ENCODE results near the gene ABITRAM.

DNA sequence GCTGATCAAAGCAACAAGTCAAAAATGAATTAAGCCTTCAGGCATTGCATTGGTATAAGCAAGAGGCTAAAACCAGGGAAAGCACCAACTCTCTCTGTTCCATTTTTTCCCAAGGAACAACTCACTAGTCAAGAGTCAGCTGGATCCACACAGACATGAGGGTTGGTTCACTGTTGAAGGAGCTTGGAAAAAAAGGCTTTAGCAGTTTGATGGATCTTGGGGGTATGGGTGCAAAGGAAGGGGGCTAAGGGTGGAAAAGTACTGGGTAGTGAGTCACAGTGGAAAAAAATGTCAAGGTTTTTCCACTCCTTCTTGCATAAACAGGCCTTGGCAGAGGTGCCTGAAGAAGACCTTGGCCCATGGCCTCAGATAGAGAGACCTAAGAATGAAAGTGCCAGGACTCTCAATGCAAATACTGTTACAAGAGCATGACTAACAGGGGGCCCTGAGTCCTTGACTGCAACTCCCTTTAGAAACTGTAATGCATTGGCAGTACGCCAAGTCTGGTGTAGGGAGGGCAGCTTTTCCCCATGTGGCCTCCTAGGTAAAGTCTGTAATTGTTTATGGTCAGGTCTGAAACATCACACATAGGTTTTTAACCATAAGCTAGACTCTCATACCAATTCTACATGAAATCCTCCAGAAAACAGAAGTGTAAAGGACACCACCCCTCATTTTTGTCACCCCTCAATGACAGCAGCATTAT, 48.4 kb upstream of the ABITRAM start:
- 0 out of 2 replicates have a peak, but pooled peaks have one; percentile 62 for TF ChIP-seq SIN3A (IDR thresholded peaks at IDR 0.05; ENCODE audit: borderline replicate concordance, low read depth, low read length)
- TF ChIP-seq POLR2AphosphoS5 (IDR thresholded peaks at IDR 0.05; ENCODE audit: low read depth, low read length) = peak; percentile 96
- TF ChIP-seq GABPA (IDR thresholded peaks at IDR 0.05; ENCODE audit: low read depth, low read length) = no peak
- peak; percentile 56; the same call in 1 of the 2 replicates for TF ChIP-seq GABPA (CRISPR knock-in tag; IDR thresholded peaks at IDR 0.05; ENCODE audit: low read depth)
- TF ChIP-seq, protein P1, sequence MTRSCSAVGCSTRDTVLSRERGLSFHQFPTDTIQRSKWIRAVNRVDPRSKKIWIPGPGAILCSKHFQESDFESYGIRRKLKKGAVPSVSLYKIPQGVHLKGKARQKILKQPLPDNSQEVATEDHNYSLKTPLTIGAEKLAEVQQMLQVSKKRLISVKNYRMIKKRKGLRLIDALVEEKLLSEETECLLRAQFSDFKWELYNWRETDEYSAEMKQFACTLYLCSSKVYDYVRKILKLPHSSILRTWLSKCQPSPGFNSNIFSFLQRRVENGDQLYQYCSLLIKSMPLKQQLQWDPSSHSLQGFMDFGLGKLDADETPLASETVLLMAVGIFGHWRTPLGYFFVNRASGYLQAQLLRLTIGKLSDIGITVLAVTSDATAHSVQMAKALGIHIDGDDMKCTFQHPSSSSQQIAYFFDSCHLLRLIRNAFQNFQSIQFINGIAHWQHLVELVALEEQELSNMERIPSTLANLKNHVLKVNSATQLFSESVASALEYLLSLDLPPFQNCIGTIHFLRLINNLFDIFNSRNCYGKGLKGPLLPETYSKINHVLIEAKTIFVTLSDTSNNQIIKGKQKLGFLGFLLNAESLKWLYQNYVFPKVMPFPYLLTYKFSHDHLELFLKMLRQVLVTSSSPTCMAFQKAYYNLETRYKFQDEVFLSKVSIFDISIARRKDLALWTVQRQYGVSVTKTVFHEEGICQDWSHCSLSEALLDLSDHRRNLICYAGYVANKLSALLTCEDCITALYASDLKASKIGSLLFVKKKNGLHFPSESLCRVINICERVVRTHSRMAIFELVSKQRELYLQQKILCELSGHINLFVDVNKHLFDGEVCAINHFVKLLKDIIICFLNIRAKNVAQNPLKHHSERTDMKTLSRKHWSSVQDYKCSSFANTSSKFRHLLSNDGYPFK (CRISPR knock-in tag; IDR thresholded peaks at IDR 0.05; ENCODE audit: borderline replicate concordance) = no peak
- TF ChIP-seq ZSCAN31 (CRISPR knock-in tag; IDR thresholded peaks at IDR 0.05; ENCODE audit: low read depth) = peak; percentile 84; the same call in 1 of the 2 replicates
- 0 out of 2 replicates have a peak, but pooled peaks have one; percentile 69 for TF ChIP-seq BRCA1 (CRISPR knock-in tag; IDR thresholded peaks at IDR 0.05)
- TF ChIP-seq, protein P2, sequence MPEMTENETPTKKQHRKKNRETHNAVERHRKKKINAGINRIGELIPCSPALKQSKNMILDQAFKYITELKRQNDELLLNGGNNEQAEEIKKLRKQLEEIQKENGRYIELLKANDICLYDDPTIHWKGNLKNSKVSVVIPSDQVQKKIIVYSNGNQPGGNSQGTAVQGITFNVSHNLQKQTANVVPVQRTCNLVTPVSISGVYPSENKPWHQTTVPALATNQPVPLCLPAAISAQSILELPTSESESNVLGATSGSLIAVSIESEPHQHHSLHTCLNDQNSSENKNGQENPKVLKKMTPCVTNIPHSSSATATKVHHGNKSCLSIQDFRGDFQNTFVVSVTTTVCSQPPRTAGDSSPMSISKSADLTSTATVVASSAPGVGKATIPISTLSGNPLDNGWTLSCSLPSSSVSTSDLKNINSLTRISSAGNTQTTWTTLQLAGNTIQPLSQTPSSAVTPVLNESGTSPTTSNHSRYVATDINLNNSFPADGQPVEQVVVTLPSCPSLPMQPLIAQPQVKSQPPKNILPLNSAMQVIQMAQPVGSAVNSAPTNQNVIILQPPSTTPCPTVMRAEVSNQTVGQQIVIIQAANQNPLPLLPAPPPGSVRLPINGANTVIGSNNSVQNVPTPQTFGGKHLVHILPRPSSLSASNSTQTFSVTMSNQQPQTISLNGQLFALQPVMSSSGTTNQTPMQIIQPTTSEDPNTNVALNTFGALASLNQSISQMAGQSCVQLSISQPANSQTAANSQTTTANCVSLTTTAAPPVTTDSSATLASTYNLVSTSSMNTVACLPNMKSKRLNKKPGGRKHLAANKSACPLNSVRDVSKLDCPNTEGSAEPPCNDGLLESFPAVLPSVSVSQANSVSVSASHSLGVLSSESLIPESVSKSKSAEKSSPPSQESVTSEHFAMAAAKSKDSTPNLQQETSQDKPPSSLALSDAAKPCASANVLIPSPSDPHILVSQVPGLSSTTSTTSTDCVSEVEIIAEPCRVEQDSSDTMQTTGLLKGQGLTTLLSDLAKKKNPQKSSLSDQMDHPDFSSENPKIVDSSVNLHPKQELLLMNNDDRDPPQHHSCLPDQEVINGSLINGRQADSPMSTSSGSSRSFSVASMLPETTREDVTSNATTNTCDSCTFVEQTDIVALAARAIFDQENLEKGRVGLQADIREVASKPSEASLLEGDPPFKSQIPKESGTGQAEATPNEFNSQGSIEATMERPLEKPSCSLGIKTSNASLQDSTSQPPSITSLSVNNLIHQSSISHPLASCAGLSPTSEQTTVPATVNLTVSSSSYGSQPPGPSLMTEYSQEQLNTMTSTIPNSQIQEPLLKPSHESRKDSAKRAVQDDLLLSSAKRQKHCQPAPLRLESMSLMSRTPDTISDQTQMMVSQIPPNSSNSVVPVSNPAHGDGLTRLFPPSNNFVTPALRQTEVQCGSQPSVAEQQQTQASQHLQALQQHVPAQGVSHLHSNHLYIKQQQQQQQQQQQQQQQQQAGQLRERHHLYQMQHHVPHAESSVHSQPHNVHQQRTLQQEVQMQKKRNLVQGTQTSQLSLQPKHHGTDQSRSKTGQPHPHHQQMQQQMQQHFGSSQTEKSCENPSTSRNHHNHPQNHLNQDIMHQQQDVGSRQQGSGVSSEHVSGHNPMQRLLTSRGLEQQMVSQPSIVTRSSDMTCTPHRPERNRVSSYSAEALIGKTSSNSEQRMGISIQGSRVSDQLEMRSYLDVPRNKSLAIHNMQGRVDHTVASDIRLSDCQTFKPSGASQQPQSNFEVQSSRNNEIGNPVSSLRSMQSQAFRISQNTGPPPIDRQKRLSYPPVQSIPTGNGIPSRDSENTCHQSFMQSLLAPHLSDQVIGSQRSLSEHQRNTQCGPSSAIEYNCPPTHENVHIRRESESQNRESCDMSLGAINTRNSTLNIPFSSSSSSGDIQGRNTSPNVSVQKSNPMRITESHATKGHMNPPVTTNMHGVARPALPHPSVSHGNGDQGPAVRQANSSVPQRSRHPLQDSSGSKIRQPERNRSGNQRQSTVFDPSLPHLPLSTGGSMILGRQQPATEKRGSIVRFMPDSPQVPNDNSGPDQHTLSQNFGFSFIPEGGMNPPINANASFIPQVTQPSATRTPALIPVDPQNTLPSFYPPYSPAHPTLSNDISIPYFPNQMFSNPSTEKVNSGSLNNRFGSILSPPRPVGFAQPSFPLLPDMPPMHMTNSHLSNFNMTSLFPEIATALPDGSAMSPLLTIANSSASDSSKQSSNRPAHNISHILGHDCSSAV (CRISPR knock-in tag; IDR thresholded peaks at IDR 0.05; ENCODE audit: borderline replicate concordance) = no peak
- TF ChIP-seq SALL1 (CRISPR knock-in tag; IDR thresholded peaks at IDR 0.05) = peak; percentile 99
- TF ChIP-seq MTA3 (CRISPR knock-in tag; IDR thresholded peaks at IDR 0.05) = no peak
- no peak for TF ChIP-seq HES4 (CRISPR knock-in tag; IDR thresholded peaks at IDR 0.05; ENCODE audit: borderline replicate concordance)
